ENCODE measurements around the gene PTCD1.

GRCh38 chr7:99457050-99457649, 18.6 kb upstream of the PTCD1 start:
- TF ChIP-seq AR (CRISPR knock-in tag; IDR thresholded peaks at IDR 0.05) = no peak
- no peak for TF ChIP-seq STAT6 (CRISPR knock-in tag; conservative IDR thresholded peaks at IDR 0.05; ENCODE audit: low read depth)
- no peak for TF ChIP-seq ZNF219 (CRISPR knock-in tag; IDR thresholded peaks at IDR 0.05; ENCODE audit: borderline replicate concordance)
- TF ChIP-seq HMGXB4 (CRISPR knock-in tag; IDR thresholded peaks at IDR 0.05) = no peak
- no peak for TF ChIP-seq ZNF138 (CRISPR knock-in tag; conservative IDR thresholded peaks at IDR 0.05)
- TF ChIP-seq CTCF (IDR thresholded peaks at IDR 0.05) = no peak
- no peak for TF ChIP-seq ESRRA (CRISPR knock-in tag; IDR thresholded peaks at IDR 0.05; ENCODE audit: borderline replicate concordance)
- TF ChIP-seq MXD4 (CRISPR knock-in tag; IDR thresholded peaks at IDR 0.05; ENCODE audit: borderline replicate concordance) = no peak

Data from WTC11 (cell line).